GM23338 (cell line): Measurements from ENCODE around the gene LEMD1.

Experiments used
- CREB1 ChIP-seq: fragments of 250-450 bp; sonication (Bioruptor Pico); IDR thresholded peaks from 2 replicates; pipeline ENCODE4 v1.5.0; 2020; ENCODE audit warnings: low read depth, mild to moderate bottlenecking, moderate library complexity
- CTCF ChIP-seq, 2 experiments: fragments of 200-600 bp in 1 of 2; sonication (generic) in 1 of 2; conservative IDR thresholded peaks; 2 replicates each; pipeline versions ENCODE4 v1.5.1 to v1.6.1; 2016 to 2017; ENCODE audit warnings: antibody characterized with exemption in 2 of 2, low read depth in 2 of 2, mild to moderate bottlenecking in 2 of 2, moderate library complexity in 1 of 2
- ETS1 ChIP-seq: IDR thresholded peaks from 2 replicates; pipeline ENCODE4 v1.6.1; 2016; ENCODE audit warnings: antibody characterized with exemption
- EZH2 ChIP-seq: fragments of 200-600 bp; sonication (generic); IDR thresholded peaks from one replicate; pipeline ENCODE4 v1.8.0; 2017; ENCODE audit warnings: antibody characterized with exemption, mild to moderate bottlenecking, low read depth; ENCODE audit not compliant: unreplicated experiment
- EZH2phosphoT487 ChIP-seq: fragments of 200-600 bp; sonication (generic); IDR thresholded peaks from one replicate; pipeline ENCODE4 v1.8.1; 2018; ENCODE audit warnings: antibody characterized with exemption; ENCODE audit not compliant: unreplicated experiment
- JUNB ChIP-seq: IDR thresholded peaks from one replicate; pipeline ENCODE4 v1.6.1; 2016; ENCODE audit warnings: antibody characterized with exemption; ENCODE audit not compliant: unreplicated experiment
- NANOG ChIP-seq: IDR thresholded peaks from 2 replicates; pipeline ENCODE4 v1.6.1; 2016; ENCODE audit warnings: antibody characterized with exemption, borderline replicate concordance
- POLR2AphosphoS5 ChIP-seq: IDR thresholded peaks from 2 replicates; pipeline ENCODE4 v1.6.1; 2016; ENCODE audit warnings: antibody characterized with exemption, low read depth
- REST ChIP-seq: IDR thresholded peaks from one replicate; pipeline ENCODE4 v1.6.1; 2018; ENCODE audit warnings: antibody characterized with exemption; ENCODE audit not compliant: unreplicated experiment
- TF ChIP-seq, protein P1 (sequence below): fragments of 250-450 bp; sonication (Bioruptor Pico); IDR thresholded peaks from 2 replicates; pipeline ENCODE4 v1.5.0; 2020; ENCODE audit warnings: mild to moderate bottlenecking, moderate library complexity

- TF ChIP-seq CTCF (conservative IDR thresholded peaks at IDR 0.05; ENCODE audit: low read depth in 2 of 2) (no peak), EZH2phosphoT487 (no peak), JUNB (no peak), POLR2AphosphoS5 (no peak), CREB1 (no peak), ETS1 (no peak), EZH2 (no peak), REST (no peak), NANOG (no peak)
- TF ChIP-seq, protein P1, sequence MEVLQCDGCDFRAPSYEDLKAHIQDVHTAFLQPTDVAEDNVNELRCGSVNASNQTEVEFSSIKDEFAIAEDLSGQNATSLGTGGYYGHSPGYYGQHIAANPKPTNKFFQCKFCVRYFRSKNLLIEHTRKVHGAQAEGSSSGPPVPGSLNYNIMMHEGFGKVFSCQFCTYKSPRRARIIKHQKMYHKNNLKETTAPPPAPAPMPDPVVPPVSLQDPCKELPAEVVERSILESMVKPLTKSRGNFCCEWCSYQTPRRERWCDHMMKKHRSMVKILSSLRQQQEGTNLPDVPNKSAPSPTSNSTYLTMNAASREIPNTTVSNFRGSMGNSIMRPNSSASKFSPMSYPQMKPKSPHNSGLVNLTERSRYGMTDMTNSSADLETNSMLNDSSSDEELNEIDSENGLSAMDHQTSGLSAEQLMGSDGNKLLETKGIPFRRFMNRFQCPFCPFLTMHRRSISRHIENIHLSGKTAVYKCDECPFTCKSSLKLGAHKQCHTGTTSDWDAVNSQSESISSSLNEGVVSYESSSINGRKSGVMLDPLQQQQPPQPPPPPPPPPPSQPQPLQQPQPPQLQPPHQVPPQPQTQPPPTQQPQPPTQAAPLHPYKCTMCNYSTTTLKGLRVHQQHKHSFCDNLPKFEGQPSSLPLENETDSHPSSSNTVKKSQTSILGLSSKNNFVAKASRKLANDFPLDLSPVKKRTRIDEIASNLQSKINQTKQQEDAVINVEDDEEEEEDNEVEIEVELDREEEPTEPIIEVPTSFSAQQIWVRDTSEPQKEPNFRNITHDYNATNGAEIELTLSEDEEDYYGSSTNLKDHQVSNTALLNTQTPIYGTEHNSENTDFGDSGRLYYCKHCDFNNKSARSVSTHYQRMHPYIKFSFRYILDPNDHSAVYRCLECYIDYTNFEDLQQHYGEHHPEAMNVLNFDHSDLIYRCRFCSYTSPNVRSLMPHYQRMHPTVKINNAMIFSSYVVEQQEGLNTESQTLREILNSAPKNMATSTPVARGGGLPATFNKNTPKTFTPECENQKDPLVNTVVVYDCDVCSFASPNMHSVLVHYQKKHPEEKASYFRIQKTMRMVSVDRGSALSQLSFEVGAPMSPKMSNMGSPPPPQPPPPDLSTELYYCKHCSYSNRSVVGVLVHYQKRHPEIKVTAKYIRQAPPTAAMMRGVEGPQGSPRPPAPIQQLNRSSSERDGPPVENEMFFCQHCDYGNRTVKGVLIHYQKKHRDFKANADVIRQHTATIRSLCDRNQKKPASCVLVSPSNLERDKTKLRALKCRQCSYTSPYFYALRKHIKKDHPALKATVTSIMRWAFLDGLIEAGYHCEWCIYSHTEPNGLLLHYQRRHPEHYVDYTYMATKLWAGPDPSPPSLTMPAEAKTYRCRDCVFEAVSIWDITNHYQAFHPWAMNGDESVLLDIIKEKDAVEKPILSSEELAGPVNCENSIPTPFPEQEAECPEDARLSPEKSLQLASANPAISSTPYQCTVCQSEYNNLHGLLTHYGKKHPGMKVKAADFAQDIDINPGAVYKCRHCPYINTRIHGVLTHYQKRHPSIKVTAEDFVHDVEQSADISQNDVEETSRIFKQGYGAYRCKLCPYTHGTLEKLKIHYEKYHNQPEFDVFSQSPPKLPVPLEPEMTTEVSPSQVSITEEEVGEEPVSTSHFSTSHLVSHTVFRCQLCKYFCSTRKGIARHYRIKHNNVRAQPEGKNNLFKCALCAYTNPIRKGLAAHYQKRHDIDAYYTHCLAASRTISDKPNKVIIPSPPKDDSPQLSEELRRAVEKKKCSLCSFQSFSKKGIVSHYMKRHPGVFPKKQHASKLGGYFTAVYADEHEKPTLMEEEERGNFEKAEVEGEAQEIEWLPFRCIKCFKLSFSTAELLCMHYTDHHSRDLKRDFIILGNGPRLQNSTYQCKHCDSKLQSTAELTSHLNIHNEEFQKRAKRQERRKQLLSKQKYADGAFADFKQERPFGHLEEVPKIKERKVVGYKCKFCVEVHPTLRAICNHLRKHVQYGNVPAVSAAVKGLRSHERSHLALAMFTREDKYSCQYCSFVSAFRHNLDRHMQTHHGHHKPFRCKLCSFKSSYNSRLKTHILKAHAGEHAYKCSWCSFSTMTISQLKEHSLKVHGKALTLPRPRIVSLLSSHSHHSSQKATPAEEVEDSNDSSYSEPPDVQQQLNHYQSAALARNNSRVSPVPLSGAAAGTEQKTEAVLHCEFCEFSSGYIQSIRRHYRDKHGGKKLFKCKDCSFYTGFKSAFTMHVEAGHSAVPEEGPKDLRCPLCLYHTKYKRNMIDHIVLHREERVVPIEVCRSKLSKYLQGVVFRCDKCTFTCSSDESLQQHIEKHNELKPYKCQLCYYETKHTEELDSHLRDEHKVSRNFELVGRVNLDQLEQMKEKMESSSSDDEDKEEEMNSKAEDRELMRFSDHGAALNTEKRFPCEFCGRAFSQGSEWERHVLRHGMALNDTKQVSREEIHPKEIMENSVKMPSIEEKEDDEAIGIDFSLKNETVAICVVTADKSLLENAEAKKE (CRISPR knock-in tag), result no peak
Measured at GRCh38 chr1:205416322-205416721, 5.5 kb downstream of the LEMD1 start.
